H1 (cell line): ENCODE data around the gene CCDC196.

ENCODE experiments used
- CHD2 ChIP-seq: IDR thresholded peaks from 2 replicates; pipeline ENCODE4 v1.6.1; 2012; ENCODE audit warnings: low read length, improper control_type of control experiment
- EZH2 ChIP-seq: fragments of 200-600 bp; sonication (generic); IDR thresholded peaks from 2 replicates; pipeline ENCODE4 v1.7.1; 2012; ENCODE audit warnings: low read depth, mild to moderate bottlenecking, moderate library complexity, low read length, inconsistent platforms; ENCODE audit not compliant: severe bottlenecking
- TAF1 ChIP-seq: IDR thresholded peaks from 2 replicates; pipeline ENCODE4 v1.6.1; 2011; ENCODE audit warnings: mild to moderate bottlenecking, low read depth, low read length

DNA sequence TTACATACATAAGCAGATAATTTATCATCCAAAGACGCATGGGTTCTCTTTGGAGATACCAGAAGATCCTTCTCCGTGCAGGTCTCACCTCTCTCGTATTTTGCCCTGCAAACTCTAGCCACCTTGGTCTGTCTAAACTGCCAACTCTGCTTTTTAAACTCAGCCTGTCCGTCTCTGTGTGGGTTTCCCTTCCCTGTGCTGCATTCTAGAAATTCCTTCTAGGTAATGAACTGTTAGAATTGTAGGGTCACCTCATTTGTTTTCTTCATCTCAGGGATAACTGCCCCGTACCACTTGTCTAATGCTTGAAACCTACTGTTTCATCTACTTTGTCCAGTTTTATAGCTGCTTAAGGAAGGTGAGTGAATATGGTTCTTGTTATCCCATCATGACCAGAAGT, 45.4 kb upstream of the CCDC196 start:
- TF ChIP-seq TAF1 (no peak), CHD2 (no peak), EZH2 (no peak)
